Measurements from ENCODE around the gene PERM1. TPM values are rescaled to one million over a fixed set of nuclear protein-coding genes. Genes with fewer than 3 reads are reported as not detected.

PERM1 gene
- total and polyA plus RNA-seq, 2 of the 8 experiments (the other 6 are each of a cell fraction or from before 2014, with no cell fraction given) = not detected

DNA sequence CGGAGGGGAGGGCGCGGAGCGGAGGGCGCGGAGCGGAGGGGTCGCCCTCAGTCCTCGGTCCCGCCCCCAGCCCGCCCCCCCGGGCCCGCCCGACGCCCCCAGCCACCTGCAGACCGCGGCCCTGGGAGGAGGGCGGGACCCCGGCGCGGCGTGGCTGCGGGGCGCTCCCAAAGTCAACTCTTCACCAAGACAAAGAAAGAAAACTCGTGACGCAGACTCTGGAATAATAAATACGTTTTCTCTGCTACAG is 16.8 kb upstream of the PERM1 start (continued):
- TF ChIP-seq SP4 (IDR thresholded peaks at IDR 0.05; ENCODE audit: low read length) (no peak), SAP30 (IDR thresholded peaks at IDR 0.05; ENCODE audit: insufficient read depth, insufficient replicate concordance, low read length) (no peak), TBP (IDR thresholded peaks at IDR 0.05; ENCODE audit: low read depth, low read length) (no peak), CREB1 (IDR thresholded peaks at IDR 0.05) (no peak), SIX5 (IDR thresholded peaks at IDR 0.05; ENCODE audit: low read depth, low read length) (no peak)
